T-helper 1 cell (primary cell): ENCODE data around the gene TMEM185B.
A peak's percentile ranks its signal among the peaks of the same experiment; 100 is the strongest.
"Not testable (repeated sequence)": the region's sequence is repeated elsewhere in the genome, so short reads cannot be mapped to it uniquely, and the experiment has no call there.

Experiments used
- DNase-seq, 5 donors: peaks; one replicate each; pipeline ENCODE4 v3.0.0-alpha.2; 2012 to 2020

TMEM185B gene

GRCh38 chr2:120204945-120205670, 18.1 kb downstream of the TMEM185B start:
- no peak for DNase-seq

GRCh38 chr2:120204417-120204816, 18.8 kb downstream of the TMEM185B start:
- no peak for DNase-seq

GRCh38 chr2:120204022-120204405, 19.2 kb downstream of the TMEM185B start:
- no peak for DNase-seq

- DNase-seq, result no peak
Observed at GRCh38 chr2:120203251-120204021, 19.8 kb downstream of the TMEM185B start.

- DNase-seq, result not testable (repeated sequence)
Observed at GRCh38 chr2:120199817-120200459, 23.3 kb downstream of the TMEM185B start.

- DNase-seq, result no peak
Observed at GRCh38 chr2:120195553-120195952, 27.6 kb downstream of the TMEM185B start.

- DNase-seq, result no peak
Observed at GRCh38 chr2:120192280-120192679, 30.9 kb downstream of the TMEM185B start.

GRCh38 chr2:120189189-120189588, 34.0 kb downstream of the TMEM185B start:
- no peak for DNase-seq

GRCh38 chr2:120182019-120182560, 41.1 kb downstream of the TMEM185B start:
- DNase-seq, result peak in 1 of 5 donors; percentile 20

- no peak for DNase-seq
Observed at GRCh38 chr2:120180066-120180465, 43.1 kb downstream of the TMEM185B start.

- DNase-seq, result no peak
Observed at GRCh38 chr2:120179396-120179795, 43.8 kb downstream of the TMEM185B start.

GRCh38 chr2:120177973-120178372, 45.2 kb downstream of the TMEM185B start:
- DNase-seq, result no peak

- peak; percentile 48 to 89 (median 66) for DNase-seq
Observed at GRCh38 chr2:120177001-120177621, 46.1 kb downstream of the TMEM185B start.

- peak in 1 of 5 donors; percentile 7 for DNase-seq
Observed at GRCh38 chr2:120176526-120176925, 46.7 kb downstream of the TMEM185B start.

- DNase-seq, result peak in 2 of 5 donors; percentile 10 to 45
Observed at GRCh38 chr2:120174963-120175581, 48.1 kb downstream of the TMEM185B start.
